Eye (tissue), 1 donor: ENCODE measurements around the gene PDE6A.
"Not testable (repeated sequence)": the region's sequence is repeated elsewhere in the genome, so short reads cannot be mapped to it uniquely, and the experiment has no call there.

Source experiments
- DNase-seq: peaks from one replicate; pipeline ENCODE4 v3.0.0-alpha.2; 2015

PDE6A gene

GRCh38 chr5:149951138-149951749 is 6.7 kb upstream of the PDE6A start:
- DNase-seq = no peak

- DNase-seq = no peak
Observed at GRCh38 chr5:149948993-149949392, 4.4 kb upstream of the PDE6A start.

GRCh38 chr5:149946118-149946517 is 1.5 kb upstream of the PDE6A start:
- no peak for DNase-seq

GRCh38 chr5:149943177-149943949 is 1.2 kb downstream of the PDE6A start:
- not testable (repeated sequence) for DNase-seq

- DNase-seq = not testable (repeated sequence)
Observed at GRCh38 chr5:149942741-149943169, 1.8 kb downstream of the PDE6A start.

GRCh38 chr5:149942199-149942598 is 2.4 kb downstream of the PDE6A start:
- DNase-seq = no peak

GRCh38 chr5:149941795-149942194 is 2.8 kb downstream of the PDE6A start:
- no peak for DNase-seq

- DNase-seq = no peak
Observed at GRCh38 chr5:149940941-149941644, 3.5 kb downstream of the PDE6A start.

- no peak for DNase-seq
Observed at GRCh38 chr5:149940077-149940574, 4.5 kb downstream of the PDE6A start.

GRCh38 chr5:149939546-149939945 is 5.0 kb downstream of the PDE6A start:
- no peak for DNase-seq

- DNase-seq = no peak
Observed at GRCh38 chr5:149938791-149939358, 5.7 kb downstream of the PDE6A start.

GRCh38 chr5:149938279-149938678 is 6.3 kb downstream of the PDE6A start:
- DNase-seq = no peak

GRCh38 chr5:149937610-149938009 is 7.0 kb downstream of the PDE6A start:
- no peak for DNase-seq

- DNase-seq = no peak
Observed at GRCh38 chr5:149936700-149937091, 7.9 kb downstream of the PDE6A start.

GRCh38 chr5:149936044-149936699 is 8.4 kb downstream of the PDE6A start:
- no peak for DNase-seq

GRCh38 chr5:149935431-149935901 is 9.1 kb downstream of the PDE6A start:
- DNase-seq = no peak

GRCh38 chr5:149932445-149933350 is 11.9 kb downstream of the PDE6A start:
- DNase-seq = no peak

GRCh38 chr5:149931992-149932436 is 12.6 kb downstream of the PDE6A start:
- DNase-seq = no peak

GRCh38 chr5:149930749-149931574 is 13.6 kb downstream of the PDE6A start:
- no peak for DNase-seq

GRCh38 chr5:149930043-149930748 is 14.4 kb downstream of the PDE6A start:
- no peak for DNase-seq
